K562 (cell line): Measurements from ENCODE around the gene PLA2G15. TPM values are rescaled to one million over a fixed set of nuclear protein-coding genes. Genes with fewer than 3 reads are reported as not detected.

Experiments used
- ARID1B ChIP-seq: fragments of 450-650 bp; IDR thresholded peaks from 2 replicates; pipeline ENCODE4 v1.6.1; 2016; ENCODE audit warnings: antibody characterized with exemption, mild to moderate bottlenecking, inconsistent platforms
- ELF4 ChIP-seq: fragments of 450-650 bp; formaldehyde crosslinking; IDR thresholded peaks from 2 replicates; pipeline ENCODE4 v1.4.0; 2022; ENCODE audit warnings: missing genetic modification characterization
- FUS ChIP-seq: fragments of 200-400 bp; formaldehyde crosslinking; optimal IDR thresholded peaks from 2 replicates; pipeline ENCODE3; 2017; ENCODE audit warnings: low read depth, low read length
- GTF2F1 ChIP-seq: IDR thresholded peaks from 2 replicates; pipeline ENCODE4 v1.6.1; 2011; ENCODE audit warnings: low read depth, low read length, improper control_type of control experiment
- HLTF ChIP-seq: fragments of 450-650 bp; IDR thresholded peaks from 2 replicates; pipeline ENCODE4 v1.6.1; 2016
- KLF10 ChIP-seq: fragments of 250-450 bp; sonication (Bioruptor Pico); IDR thresholded peaks from 2 replicates; pipeline ENCODE4 v1.6.1; 2021; ENCODE audit warnings: matching md5 sums
- KLF13 ChIP-seq: fragments of 450-650 bp; IDR thresholded peaks from 2 replicates; pipeline ENCODE4 v1.6.1; 2016; ENCODE audit warnings: missing genetic modification characterization, low read depth, mild to moderate bottlenecking, missing compliant biosample characterization, moderate library complexity, borderline replicate concordance
- MEF2D ChIP-seq: conservative IDR thresholded peaks from 2 replicates; pipeline ENCODE4 v1.6.1; 2016; ENCODE audit warnings: low read depth, missing genetic modification characterization, missing compliant biosample characterization
- PTRF ChIP-seq: fragments of 450-650 bp; IDR thresholded peaks from 2 replicates; pipeline ENCODE4 v1.6.1; 2016; ENCODE audit warnings: mild to moderate bottlenecking, missing genetic modification characterization, missing compliant biosample characterization
- PTTG1 ChIP-seq: fragments of 450-650 bp; IDR thresholded peaks from 2 replicates; pipeline ENCODE4 v1.6.1; 2016; ENCODE audit warnings: low read depth, mild to moderate bottlenecking, missing genetic modification characterization, missing compliant biosample characterization
- SRSF1 ChIP-seq: fragments of 200-400 bp; formaldehyde crosslinking; IDR thresholded peaks from 2 replicates; pipeline ENCODE4 v1.6.1; 2017; ENCODE audit warnings: mild to moderate bottlenecking, low read depth, low read length, moderate library complexity
- TEAD2 ChIP-seq: fragments of 450-650 bp; IDR thresholded peaks from 2 replicates; pipeline ENCODE4 v1.6.1; 2016; ENCODE audit warnings: missing genetic modification characterization, control low read depth, missing compliant biosample characterization
- ZNF431 ChIP-seq: sonication (generic); formaldehyde crosslinking; IDR thresholded peaks from 2 replicates; pipeline ENCODE4 v1.8.0; 2022; ENCODE audit warnings: mild to moderate bottlenecking, missing genetic modification reagents
- polyA plus RNA-seq, 8 experiments: library from polyadenylated mRNA; depleted of rRNA in 4 of 8; stranded (reverse) in 5 of 8; unstranded in 3 of 8; fragments of >200 nt; fragmentation: Nextera tagmentation in 2 of 8; fragmentation: Illumina TruSeq in 1 of 8; extraction: Ambion mirVana in 2 of 8; extraction: Trizol in 1 of 8; gene quantifications; 2 replicates each; pipeline versions ENCODE4 v1.2.1 to v1.2.3, GENCODE V29; 2011 to 2014; ENCODE audit warnings: inconsistent platforms in 1 of 8, missing spikeins in 1 of 8
- total RNA-seq, 7 experiments: library from RNA; depleted of rRNA in 6 of 7; stranded (reverse); fragments of >200 nt in 6 of 7; fragmentation: Illumina TruSeq in 2 of 7; extraction: Trizol in 2 of 7; gene quantifications; 2 replicates each; pipeline versions ENCODE4 v1.2.1 to v1.2.3, GENCODE V29; 2011 to 2021; ENCODE audit warnings: low replicate concordance in 1 of 7
- TF ChIP-seq, protein P1 (sequence below): fragments of 250-450 bp; sonication (Bioruptor Pico); IDR thresholded peaks from 2 replicates; pipeline ENCODE4 v1.5.1; 2021; ENCODE audit warnings: mild to moderate bottlenecking
- TF ChIP-seq, protein P2 (sequence below), 3 experiments: IDR thresholded peaks in 2 of 3; conservative IDR thresholded peaks in 1 of 3; 2 replicates each; pipeline ENCODE4 v1.5.1; 2011 to 2012; ENCODE audit warnings: low read length in 3 of 3, mild to moderate bottlenecking in 3 of 3, control low read depth in 2 of 3, improper control_type of control experiment in 1 of 3, inconsistent platforms in 1 of 3, low read depth in 1 of 3, mixed read lengths in 1 of 3, moderate library complexity in 1 of 3; ENCODE audit not compliant: insufficient read depth in 2 of 3
- TF ChIP-seq, protein P3 (sequence below): sonication (generic); formaldehyde crosslinking; IDR thresholded peaks from 2 replicates; pipeline ENCODE4 v1.8.1; 2023; ENCODE audit warnings: missing genetic modification reagents, mild to moderate bottlenecking, borderline replicate concordance
- TF ChIP-seq, protein P4 (sequence below): fragments of 450-650 bp; formaldehyde crosslinking; IDR thresholded peaks from 2 replicates; pipeline ENCODE4 v1.4.0; 2020; ENCODE audit warnings: mild to moderate bottlenecking, mixed read lengths

Gene PLA2G15
- total and polyA plus RNA-seq, 9 of the 15 experiments (the other 6 are each of a cell fraction or from before 2014, with no cell fraction given) = 0.42 to 8.6 (median 4.8) TPM

DNA sequence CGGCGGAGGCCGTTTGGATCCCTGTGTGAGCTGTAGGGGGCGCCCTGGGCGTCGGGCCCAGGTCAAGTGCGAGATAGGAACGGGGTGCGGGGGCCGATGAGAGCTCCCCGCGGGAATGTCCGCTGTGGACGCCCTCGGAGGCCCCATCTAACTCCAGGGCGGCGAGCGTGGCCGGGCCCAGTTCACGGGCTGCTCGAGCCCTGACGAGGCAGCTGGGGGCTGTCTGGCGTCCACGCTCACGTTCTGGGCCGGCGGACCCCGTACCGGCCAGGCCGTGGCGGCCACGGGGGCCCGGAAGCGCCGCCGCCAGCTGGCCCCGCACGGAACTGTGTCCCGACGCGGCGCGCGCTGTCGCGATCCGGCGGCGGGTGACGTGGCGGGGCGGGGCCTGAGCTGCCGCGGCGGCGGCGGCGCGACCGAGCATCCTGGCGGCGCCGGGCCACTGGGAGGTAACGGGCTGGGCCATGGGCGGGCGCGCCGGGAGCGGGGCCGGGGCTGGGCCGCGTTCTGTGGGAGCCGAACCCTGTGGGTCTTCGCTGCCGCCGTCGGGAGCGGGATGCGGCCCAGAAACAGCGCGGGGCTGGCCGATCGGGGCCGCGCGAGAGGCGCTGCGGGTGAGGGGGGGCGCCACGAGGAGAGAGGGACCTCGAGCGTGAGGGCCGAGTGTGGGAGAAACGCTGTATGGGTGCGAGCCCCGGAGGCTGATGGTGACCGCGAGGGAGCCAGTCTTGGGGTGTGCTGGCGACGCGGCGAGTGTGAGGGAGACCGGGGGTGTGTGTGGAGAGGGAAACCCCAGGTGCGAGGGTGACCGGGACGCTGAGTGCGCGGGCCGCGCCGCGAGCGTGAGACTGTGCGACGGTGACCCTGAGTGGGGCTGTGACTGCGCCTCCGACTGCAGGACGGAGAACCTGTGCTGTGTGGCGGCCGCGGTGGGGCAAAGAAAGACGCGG is 19.2 kb downstream of the PLA2G15 start, which contains the start of gene SLC7A6 (continued):
- peak; percentile 10 for TF ChIP-seq FUS
- TF ChIP-seq SRSF1 = no peak; the same call in 1 of the 2 replicates
- TF ChIP-seq HLTF = peak; percentile 20; the same call in 1 of the 2 replicates
- TF ChIP-seq ZNF431 (CRISPR knock-in tag) = peak; percentile 51; the same call in 1 of the 2 replicates
- TF ChIP-seq KLF10 (CRISPR knock-in tag) = no peak
- no peak for TF ChIP-seq MEF2D
- TF ChIP-seq, protein P1, sequence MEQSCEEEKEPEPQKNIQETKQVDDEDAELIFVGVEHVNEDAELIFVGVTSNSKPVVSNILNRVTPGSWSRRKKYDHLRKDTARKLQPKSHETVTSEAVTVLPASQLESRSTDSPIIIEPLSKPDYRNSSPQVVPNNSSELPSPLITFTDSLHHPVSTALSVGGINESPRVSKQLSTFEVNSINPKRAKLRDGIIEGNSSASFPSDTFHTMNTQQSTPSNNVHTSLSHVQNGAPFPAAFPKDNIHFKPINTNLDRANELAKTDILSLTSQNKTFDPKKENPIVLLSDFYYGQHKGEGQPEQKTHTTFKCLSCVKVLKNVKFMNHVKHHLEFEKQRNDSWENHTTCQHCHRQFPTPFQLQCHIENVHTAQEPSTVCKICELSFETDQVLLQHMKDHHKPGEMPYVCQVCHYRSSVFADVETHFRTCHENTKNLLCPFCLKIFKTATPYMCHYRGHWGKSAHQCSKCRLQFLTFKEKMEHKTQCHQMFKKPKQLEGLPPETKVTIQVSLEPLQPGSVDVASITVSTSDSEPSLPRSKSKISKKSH (CRISPR knock-in tag) = no peak
- TF ChIP-seq, protein P2, sequence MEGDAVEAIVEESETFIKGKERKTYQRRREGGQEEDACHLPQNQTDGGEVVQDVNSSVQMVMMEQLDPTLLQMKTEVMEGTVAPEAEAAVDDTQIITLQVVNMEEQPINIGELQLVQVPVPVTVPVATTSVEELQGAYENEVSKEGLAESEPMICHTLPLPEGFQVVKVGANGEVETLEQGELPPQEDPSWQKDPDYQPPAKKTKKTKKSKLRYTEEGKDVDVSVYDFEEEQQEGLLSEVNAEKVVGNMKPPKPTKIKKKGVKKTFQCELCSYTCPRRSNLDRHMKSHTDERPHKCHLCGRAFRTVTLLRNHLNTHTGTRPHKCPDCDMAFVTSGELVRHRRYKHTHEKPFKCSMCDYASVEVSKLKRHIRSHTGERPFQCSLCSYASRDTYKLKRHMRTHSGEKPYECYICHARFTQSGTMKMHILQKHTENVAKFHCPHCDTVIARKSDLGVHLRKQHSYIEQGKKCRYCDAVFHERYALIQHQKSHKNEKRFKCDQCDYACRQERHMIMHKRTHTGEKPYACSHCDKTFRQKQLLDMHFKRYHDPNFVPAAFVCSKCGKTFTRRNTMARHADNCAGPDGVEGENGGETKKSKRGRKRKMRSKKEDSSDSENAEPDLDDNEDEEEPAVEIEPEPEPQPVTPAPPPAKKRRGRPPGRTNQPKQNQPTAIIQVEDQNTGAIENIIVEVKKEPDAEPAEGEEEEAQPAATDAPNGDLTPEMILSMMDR (IDR thresholded peaks at IDR 0.05 in 2 of 3, conservative IDR thresholded peaks at IDR 0.05 in 1 of 3; ENCODE audit: insufficient read depth in 2 of 3, low read depth in 1 of 3, low read length in 3 of 3) = peak; percentile 82 to 84 (median 84)
- no peak for TF ChIP-seq GTF2F1
- no peak for TF ChIP-seq KLF13 (tag)
- TF ChIP-seq ELF4 (CRISPR knock-in tag) = 0 out of 2 replicates have a peak, but pooled peaks have one; percentile 36
- TF ChIP-seq PTRF (tag) = no peak
- 0 out of 2 replicates have a peak, but pooled peaks have one; percentile 28 for TF ChIP-seq ARID1B
- TF ChIP-seq, protein P3, sequence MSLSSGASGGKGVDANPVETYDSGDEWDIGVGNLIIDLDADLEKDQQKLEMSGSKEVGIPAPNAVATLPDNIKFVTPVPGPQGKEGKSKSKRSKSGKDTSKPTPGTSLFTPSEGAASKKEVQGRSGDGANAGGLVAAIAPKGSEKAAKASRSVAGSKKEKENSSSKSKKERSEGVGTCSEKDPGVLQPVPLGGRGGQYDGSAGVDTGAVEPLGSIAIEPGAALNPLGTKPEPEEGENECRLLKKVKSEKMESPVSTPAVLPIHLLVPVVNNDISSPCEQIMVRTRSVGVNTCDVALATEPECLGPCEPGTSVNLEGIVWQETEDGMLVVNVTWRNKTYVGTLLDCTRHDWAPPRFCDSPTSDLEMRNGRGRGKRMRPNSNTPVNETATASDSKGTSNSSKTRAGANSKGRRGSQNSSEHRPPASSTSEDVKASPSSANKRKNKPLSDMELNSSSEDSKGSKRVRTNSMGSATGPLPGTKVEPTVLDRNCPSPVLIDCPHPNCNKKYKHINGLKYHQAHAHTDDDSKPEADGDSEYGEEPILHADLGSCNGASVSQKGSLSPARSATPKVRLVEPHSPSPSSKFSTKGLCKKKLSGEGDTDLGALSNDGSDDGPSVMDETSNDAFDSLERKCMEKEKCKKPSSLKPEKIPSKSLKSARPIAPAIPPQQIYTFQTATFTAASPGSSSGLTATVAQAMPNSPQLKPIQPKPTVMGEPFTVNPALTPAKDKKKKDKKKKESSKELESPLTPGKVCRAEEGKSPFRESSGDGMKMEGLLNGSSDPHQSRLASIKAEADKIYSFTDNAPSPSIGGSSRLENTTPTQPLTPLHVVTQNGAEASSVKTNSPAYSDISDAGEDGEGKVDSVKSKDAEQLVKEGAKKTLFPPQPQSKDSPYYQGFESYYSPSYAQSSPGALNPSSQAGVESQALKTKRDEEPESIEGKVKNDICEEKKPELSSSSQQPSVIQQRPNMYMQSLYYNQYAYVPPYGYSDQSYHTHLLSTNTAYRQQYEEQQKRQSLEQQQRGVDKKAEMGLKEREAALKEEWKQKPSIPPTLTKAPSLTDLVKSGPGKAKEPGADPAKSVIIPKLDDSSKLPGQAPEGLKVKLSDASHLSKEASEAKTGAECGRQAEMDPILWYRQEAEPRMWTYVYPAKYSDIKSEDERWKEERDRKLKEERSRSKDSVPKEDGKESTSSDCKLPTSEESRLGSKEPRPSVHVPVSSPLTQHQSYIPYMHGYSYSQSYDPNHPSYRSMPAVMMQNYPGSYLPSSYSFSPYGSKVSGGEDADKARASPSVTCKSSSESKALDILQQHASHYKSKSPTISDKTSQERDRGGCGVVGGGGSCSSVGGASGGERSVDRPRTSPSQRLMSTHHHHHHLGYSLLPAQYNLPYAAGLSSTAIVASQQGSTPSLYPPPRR (CRISPR knock-in tag) = no peak
- no peak for TF ChIP-seq PTTG1 (tag)
- TF ChIP-seq, protein P4, sequence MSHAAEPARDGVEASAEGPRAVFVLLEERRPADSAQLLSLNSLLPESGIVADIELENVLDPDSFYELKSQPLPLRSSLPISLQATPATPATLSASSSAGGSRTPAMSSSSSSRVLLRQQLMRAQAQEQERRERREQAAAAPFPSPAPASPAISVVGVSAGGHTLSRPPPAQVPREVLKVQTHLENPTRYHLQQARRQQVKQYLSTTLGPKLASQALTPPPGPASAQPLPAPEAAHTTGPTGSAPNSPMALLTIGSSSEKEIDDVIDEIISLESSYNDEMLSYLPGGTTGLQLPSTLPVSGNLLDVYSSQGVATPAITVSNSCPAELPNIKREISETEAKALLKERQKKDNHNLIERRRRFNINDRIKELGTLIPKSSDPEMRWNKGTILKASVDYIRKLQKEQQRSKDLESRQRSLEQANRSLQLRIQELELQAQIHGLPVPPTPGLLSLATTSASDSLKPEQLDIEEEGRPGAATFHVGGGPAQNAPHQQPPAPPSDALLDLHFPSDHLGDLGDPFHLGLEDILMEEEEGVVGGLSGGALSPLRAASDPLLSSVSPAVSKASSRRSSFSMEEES (CRISPR knock-in tag) = no peak
- TF ChIP-seq TEAD2 (tag) = no peak
